C4-2B (cell line): ENCODE data around the gene PITPNM3.

ENCODE experiments used
- CTCF ChIP-seq: fragments of 450-650 bp; conservative IDR thresholded peaks from 2 replicates; pipeline ENCODE4 v1.5.1; 2017; ENCODE audit warnings: mild to moderate bottlenecking
- ZFX ChIP-seq: fragments of 450-650 bp; IDR thresholded peaks from 2 replicates; pipeline ENCODE4 v1.6.1; 2017

GRCh38 chr17:6446516-6447100, 109.7 kb downstream of the PITPNM3 start:
- TF ChIP-seq CTCF: no peak
- no peak for TF ChIP-seq ZFX
